Colonic mucosa (tissue), 4 donors: ENCODE results near the gene MPHOSPH8. TPM values are rescaled to one million over a fixed set of nuclear protein-coding genes. Genes with fewer than 3 reads are reported as not detected.
"Not testable (repeated sequence)": the region's sequence is repeated elsewhere in the genome, so short reads cannot be mapped to it uniquely, and the experiment has no call there.

Experiments
- DNase-seq: peaks from one replicate; pipeline ENCODE4 v3.0.0-alpha.2; 2020
- H3K27ac ChIP-seq: fragments of 200-600 bp; one replicate; pipeline ENCODE4 v1.8.0; 2021
- H3K27me3 ChIP-seq: fragments of 200-600 bp; one replicate; pipeline ENCODE4 v1.8.0; 2021
- H3K36me3 ChIP-seq: fragments of 200-600 bp; one replicate; pipeline ENCODE4 v1.8.0; 2021
- H3K4me1 ChIP-seq: fragments of 200-600 bp; one replicate; pipeline ENCODE4 v1.8.0; 2021; ENCODE audit warnings: mild to moderate bottlenecking
- H3K4me3 ChIP-seq: fragments of 200-600 bp; one replicate; pipeline ENCODE4 v1.8.0; 2021
- H3K9ac ChIP-seq, 2 donors: one replicate each; pipeline ENCODE4 v1.7.0; 2013; ENCODE audit warnings: control low read depth in 2 of 2, low read depth in 2 of 2, low read length in 2 of 2
- H3K9me3 ChIP-seq: fragments of 200-600 bp; one replicate; pipeline ENCODE4 v1.8.0; 2021
- intact Hi-C: fragments of 100-400 bp; cut with DNase I; formaldehyde crosslinking; loops from one replicate; pipeline ENCODE4 v1.14.1; 2022
- total RNA-seq, 2 donors: library from RNA; stranded (reverse); fragmentation: NEBNext Ultra II Directional in 1 of 2; extraction: Animal tissue kit (Norgen Biotek cat#: 25700) in 1 of 2; gene quantifications; one replicate each; pipeline ENCODE4 v1.2.1, GENCODE V29; 2021
- TF ChIP-seq, protein P1 (sequence below): fragments of 200-600 bp; IDR thresholded peaks from one replicate; pipeline ENCODE4 v1.8.0; 2022; ENCODE audit warnings: antibody characterized with exemption, mild to moderate bottlenecking
- donor health status: healthy.
- donor health status: DM: no; HTN: no; CAD: no.
- donor health status: DM: no; HTN: no; CAD: no.

MPHOSPH8 gene
- total RNA-seq, 2 donors from 2014 or later = 23.8 to 34.1 TPM

DNA sequence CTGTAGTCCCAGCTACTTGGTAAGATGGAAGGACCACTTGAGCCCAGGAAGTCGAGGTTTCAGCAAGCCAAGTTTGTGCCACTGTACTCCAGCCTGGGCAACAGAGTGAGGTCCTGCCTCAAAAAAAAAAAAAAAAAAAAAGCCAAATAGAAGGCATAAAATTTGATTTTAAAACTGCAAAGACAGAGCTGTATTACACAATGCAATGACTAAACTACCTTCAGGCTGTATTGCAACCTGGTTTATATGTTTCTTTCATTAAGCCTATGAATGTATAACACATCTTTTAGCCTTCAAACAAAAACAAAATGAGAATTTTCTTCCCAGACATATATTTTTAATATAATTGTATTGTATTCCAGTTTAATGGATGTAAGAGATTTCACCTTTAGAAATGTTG, 75.6 kb downstream of the MPHOSPH8 start:
- intact Hi-C loops = loop anchor here (10.0 kb wide), 1 partner anchor 504 kb away; no protein-coding TSS in a partner anchor
- H3K27ac ChIP-seq, H3K27me3 ChIP-seq, H3K4me1 ChIP-seq, DNase-seq, H3K9ac ChIP-seq, H3K36me3 ChIP-seq, H3K4me3 ChIP-seq, H3K9me3 ChIP-seq: not testable (repeated sequence)

DNA sequence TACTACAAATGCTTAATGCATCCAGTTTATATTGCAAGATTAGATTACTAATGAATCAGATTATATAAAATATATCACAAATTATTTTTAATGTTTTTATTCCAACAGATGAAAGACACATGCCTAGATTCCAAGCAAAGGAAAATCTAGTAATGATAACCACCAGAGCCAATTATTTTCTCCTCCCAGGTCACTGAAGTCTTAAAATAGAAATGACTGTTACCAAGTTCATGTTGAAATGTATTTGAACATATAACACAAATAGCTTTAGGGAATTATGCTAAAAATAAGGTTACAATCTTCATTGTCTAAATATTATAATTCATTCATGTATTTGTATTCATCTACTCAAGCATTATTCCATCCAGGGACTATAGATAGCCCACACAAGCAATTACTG, 76.3 kb downstream of the MPHOSPH8 start:
- H3K9ac ChIP-seq, H3K27me3 ChIP-seq, DNase-seq, H3K4me1 ChIP-seq, H3K27ac ChIP-seq, H3K36me3 ChIP-seq, H3K4me3 ChIP-seq, H3K9me3 ChIP-seq: not testable (repeated sequence)
- intact Hi-C loops = loop anchor here (10.0 kb wide), 1 partner anchor 505 kb away; no protein-coding TSS in a partner anchor

DNA sequence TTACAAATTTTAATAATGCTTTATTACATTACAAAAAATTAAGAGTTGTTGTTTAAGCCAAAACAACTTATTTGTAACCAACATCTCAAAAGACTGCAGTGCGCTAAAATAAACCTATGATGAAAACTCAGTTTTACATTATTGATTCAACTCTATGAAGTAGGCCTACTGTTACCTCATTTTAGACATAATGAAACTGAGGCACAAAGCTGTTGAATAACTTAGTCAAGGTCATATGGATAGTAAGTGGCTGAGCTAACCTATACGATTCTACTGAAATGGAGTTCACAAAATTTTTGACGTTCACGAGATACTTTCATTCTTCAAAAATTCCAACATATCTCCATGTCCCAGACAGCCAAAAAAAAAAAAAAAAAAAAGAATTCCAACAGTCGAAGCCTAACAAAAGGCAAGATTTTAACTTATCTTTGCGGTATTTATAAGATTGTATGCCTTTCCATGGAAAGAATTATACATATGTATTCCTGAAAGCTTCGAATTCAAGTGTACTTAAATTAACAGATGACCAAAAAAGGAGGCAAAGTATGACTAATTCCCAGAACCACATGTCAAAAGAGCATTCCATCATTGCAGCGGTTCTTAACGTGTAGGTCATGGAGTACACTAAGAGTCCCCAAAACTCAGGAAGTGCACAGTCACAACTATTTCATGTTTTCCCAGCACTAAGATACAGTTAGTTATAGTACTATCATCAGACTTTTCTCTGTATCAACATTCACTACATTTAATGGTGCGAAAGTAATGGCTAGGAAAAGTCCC, 79.9 kb downstream of the MPHOSPH8 start:
- intact Hi-C loops = no loop called here
- TF ChIP-seq, protein P1, sequence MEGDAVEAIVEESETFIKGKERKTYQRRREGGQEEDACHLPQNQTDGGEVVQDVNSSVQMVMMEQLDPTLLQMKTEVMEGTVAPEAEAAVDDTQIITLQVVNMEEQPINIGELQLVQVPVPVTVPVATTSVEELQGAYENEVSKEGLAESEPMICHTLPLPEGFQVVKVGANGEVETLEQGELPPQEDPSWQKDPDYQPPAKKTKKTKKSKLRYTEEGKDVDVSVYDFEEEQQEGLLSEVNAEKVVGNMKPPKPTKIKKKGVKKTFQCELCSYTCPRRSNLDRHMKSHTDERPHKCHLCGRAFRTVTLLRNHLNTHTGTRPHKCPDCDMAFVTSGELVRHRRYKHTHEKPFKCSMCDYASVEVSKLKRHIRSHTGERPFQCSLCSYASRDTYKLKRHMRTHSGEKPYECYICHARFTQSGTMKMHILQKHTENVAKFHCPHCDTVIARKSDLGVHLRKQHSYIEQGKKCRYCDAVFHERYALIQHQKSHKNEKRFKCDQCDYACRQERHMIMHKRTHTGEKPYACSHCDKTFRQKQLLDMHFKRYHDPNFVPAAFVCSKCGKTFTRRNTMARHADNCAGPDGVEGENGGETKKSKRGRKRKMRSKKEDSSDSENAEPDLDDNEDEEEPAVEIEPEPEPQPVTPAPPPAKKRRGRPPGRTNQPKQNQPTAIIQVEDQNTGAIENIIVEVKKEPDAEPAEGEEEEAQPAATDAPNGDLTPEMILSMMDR = no peak
- DNase-seq = no peak
- Histone ChIP-seq H3K27ac (no peak overlapping the region), H3K9ac (no peak overlapping the region), H3K36me3 (no peaks in the 10 kb centered on the region), H3K4me1 (no peaks in the 10 kb centered on the region), H3K4me3 (no peak overlapping the region), H3K27me3 (no peaks in the 10 kb centered on the region), H3K9me3 (no peaks in the 10 kb centered on the region)

DNA sequence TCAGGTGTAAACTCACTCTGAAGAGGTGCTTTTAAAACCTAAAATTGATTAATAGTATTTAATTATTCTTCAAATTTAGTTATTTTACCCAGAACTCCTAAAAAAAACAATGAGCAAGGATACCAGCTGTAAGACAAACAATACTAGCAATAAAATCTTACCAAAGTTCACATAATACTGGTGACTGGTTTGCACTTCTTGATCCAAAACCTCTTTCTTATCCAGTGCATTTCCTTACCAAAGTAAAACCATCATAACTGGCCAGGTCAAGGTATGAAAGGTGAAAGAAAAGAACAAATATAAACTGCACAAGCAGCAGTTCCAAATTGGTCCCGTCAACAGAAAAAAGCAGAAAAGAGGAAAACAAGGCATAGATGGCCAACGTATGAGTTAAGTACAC, 86.6 kb downstream of the MPHOSPH8 start:
- TF ChIP-seq, protein P1 = no peak
- H3K4me1 ChIP-seq = no peaks in the 10 kb centered on the region
- H3K9ac ChIP-seq = no peak overlapping the region
- intact Hi-C loops = no loop called here
- no peak overlapping the region for H3K27ac ChIP-seq
- no peak overlapping the region for H3K4me3 ChIP-seq
- no peaks in the 10 kb centered on the region for H3K27me3 ChIP-seq
- H3K36me3 ChIP-seq = no peaks in the 10 kb centered on the region
- DNase-seq = no peak
- H3K9me3 ChIP-seq = no peaks in the 10 kb centered on the region

Other genes starting within 250 kb of the MPHOSPH8 start
- under 1 TPM in 1 of 2 donors, not detected in 1; 0.15 TPM for gene TPTE2, start 72.1 kb upstream of the MPHOSPH8 start, total RNA-seq
- 10 to 100 TPM; 36.5 to 46.3 TPM for gene PSPC1, start 149.3 kb downstream of the MPHOSPH8 start, total RNA-seq
- 10 to 100 TPM in 1 of 2 donors, 1 to 10 TPM in 1; 6.4 to 13.8 TPM for gene ZMYM5, start 230.0 kb downstream of the MPHOSPH8 start, total RNA-seq